Subcutaneous adipose tissue (tissue), 4 donors: Measurements from ENCODE around the gene CDH16. TPM values are rescaled to one million over a fixed set of nuclear protein-coding genes. Genes with fewer than 3 reads are reported as not detected.

Experiments
- CTCF ChIP-seq: fragments of 450-650 bp; IDR thresholded peaks from one replicate; pipeline ENCODE4 v1.5.1; 2016; ENCODE audit warnings: low read depth, mild to moderate bottlenecking, control low read depth, antibody characterized with exemption, moderate library complexity
- total RNA-seq, 4 donors: library from RNA; depleted of rRNA; stranded (reverse); fragments of >200 nt; gene quantifications; one replicate each; pipeline ENCODE4 v1.1.0, GENCODE V29; 2016

CDH16 gene
- total RNA-seq, 4 donors from 2014 or later: not detected

GRCh38 chr16:66874079-66874775 lies 44.5 kb downstream of the CDH16 start:
- TF ChIP-seq CTCF: no peak

GRCh38 chr16:66873685-66874055 lies 45.0 kb downstream of the CDH16 start:
- no peak for TF ChIP-seq CTCF

GRCh38 chr16:66872943-66873684 lies 45.6 kb downstream of the CDH16 start:
- no peak for TF ChIP-seq CTCF

- no peak for TF ChIP-seq CTCF
These were observed 46.1 kb downstream of the CDH16 start for GRCh38 chr16:66872559-66872942.

- TF ChIP-seq CTCF: no peak
These were observed 46.8 kb downstream of the CDH16 start for GRCh38 chr16:66871840-66872239.

- no peak for TF ChIP-seq CTCF
These were observed 49.3 kb downstream of the CDH16 start for GRCh38 chr16:66869424-66869823.

- TF ChIP-seq CTCF: no peak
These were observed 55.0 kb downstream of the CDH16 start for GRCh38 chr16:66863707-66864106.
